Stimulated activated CD4-positive, alpha-beta T cell treated with anti-CD3 and anti-CD28 coated beads, TNF-alpha, amount 100 ng/mL, for 4 hours (primary cell): ENCODE data around the gene MUC13.

Source experiments
- DNase-seq, 3 experiments: peaks; one replicate each; pipeline ENCODE4 v3.0.0-alpha.2; 2020; ENCODE audit warnings: low read depth in 3 of 3

Gene MUC13

DNA sequence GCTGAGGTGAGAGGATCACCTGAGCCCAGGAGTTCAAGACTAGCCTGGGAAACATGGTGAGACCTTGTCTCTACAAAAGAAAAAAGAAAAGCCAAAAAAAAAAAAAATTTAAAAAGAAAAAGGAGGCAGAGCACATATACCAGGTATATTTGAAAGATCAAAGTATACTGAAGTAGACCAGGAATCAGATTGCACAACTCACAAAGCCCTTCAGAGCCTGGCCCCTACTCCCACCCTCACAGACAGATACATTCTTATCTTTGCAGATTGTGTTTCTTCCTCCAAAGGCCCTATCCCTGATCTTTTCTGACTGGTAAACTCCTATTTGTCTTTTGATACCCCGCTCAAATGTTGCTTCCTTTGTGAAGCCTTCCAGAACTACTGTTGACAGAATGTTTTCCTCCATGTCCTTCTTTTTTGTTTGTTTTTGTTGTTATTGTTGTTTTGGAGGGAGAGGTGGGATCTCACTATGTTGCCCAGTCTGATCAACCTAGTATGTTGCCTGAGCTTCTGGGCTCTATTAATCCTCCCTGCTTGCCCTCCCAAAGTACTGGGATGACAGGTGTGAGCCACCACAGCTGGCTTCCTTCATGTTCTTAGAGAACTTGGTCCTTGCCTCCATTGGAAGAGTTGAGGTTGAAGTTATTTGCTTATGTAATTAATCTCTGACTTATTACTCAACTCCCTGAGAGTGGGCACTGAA is 37.6 kb downstream of the MUC13 start:
- no peak for DNase-seq

DNA sequence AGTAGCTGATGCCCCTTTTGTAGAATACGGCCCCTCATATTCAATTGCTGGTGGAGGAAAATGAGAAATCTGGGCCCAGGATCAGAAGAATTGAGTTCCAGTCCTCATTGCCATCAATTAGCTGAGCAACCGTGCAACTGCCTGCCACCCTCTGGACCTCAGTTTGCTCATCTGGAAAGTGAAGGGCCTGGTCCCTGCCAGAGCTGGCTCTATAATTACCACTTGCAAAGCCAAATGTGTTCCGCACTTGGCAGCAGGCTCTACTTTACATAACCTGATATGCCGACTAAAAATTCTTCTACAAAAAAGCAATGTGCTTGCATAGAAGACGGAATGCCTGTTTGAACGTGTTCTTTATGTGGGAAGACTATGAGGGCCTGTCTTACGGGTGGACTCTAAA is 38.8 kb downstream of the MUC13 start:
- no peak for DNase-seq

DNA sequence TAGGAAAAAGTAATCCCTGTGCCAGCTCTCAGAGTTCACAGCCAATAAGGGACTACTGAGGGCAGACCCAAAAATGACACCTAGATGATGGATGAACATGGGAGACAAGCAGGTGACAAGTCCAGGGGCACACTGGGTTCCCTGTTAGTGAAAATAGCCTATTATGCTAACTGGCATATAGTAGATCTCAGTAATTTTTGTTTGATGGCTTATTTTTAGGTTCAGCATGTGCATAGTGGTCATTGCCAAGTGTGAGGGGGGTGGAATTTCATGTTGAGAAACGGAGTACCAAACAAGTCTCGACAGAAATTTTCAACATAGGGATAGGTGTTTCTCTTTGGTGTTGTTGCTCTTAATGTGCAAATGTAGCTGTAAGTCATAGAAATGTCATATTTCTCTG is 41.0 kb downstream of the MUC13 start:
- no peak for DNase-seq

DNA sequence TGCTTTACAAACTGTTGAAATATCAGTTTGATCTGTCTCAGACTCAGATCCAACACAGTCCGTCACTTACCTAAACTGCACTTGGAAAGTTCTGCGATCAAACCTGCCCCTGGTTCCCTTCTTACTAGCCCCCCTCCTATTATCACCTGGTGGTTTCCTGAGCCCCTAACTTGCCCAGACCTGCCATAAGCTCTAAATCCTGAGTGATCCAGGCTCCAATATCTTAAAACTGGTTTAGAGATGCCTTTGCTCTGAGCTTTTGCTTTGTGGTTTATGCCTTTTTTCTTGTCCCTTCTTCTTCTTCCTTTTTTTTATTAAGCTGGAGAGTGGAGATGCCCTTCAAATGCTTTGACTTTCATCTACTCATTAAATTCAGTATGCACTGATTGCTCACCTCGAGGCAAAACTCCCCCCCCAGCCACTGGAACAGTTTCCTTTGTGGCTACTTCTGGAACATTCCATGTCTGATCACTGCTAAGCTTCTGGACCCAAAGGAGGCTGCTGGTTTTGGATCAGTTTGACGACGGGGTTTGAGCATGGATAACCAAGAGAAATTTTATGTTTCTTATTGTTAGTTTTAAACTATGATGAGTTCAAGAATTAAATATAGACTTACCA is 43.9 kb downstream of the MUC13 start:
- no peak for DNase-seq

DNA sequence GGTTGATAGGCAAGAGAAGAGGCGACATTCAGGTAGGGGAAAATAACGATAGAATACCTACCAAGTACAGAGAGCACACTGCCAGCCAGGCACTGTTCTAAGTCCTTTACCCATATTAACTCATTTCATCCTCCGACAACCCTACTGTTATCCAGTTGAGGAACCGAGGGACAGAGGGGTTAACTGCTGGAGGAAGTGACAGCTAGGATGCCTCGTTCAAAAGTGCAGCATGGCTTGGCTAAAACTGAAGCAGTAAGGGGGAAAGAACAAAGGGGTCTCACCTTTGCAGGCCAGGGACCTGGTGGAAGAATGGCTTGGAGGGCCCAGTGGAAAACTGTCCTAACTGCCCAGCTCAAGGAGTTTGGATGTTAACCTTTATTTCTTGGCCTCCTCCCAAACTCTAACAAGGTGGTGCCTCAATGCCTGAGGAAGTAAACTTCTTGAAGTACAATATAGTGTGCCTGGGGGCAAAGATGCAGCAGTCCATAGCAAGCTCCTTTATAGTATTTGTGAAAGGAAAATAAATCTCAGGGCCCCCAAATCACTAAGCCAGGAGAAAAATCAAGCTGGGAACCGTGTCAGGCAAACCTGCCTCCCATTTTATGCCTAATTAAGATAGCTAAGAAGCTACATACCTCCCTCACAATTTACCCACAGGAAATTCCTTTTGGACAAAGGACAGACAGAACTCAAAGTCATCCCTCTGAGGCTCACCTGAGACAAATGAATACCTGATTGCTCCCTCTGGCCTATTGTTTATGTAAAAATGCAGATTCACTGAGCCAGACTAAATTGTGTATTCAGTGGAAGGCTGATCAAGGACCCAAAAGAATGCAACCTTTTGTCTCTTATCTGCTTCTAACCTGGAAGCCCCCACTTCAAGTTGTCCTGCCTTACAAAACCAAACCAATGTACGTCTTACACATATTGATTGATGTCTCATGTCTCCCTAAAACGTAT is 45.8 kb downstream of the MUC13 start:
- DNase-seq: no peak

DNA sequence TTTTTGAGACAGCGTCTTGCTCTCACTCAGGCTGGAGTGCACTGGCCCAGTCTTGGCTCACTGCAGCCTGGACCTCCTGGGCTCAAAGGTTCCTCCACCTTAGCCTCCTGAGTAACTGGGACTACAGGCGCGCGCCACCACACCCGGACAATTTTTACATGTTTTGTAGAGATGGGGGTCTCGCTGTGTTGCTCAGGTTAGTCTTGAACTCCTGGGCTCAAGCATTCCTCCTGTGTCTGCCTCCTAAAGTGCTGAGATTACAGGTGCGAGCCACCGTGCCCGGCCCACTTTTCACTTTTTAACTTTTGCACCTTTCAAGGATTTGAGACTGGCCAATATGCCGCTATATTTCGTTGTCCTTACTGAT is 46.6 kb downstream of the MUC13 start:
- DNase-seq: no peak

DNA sequence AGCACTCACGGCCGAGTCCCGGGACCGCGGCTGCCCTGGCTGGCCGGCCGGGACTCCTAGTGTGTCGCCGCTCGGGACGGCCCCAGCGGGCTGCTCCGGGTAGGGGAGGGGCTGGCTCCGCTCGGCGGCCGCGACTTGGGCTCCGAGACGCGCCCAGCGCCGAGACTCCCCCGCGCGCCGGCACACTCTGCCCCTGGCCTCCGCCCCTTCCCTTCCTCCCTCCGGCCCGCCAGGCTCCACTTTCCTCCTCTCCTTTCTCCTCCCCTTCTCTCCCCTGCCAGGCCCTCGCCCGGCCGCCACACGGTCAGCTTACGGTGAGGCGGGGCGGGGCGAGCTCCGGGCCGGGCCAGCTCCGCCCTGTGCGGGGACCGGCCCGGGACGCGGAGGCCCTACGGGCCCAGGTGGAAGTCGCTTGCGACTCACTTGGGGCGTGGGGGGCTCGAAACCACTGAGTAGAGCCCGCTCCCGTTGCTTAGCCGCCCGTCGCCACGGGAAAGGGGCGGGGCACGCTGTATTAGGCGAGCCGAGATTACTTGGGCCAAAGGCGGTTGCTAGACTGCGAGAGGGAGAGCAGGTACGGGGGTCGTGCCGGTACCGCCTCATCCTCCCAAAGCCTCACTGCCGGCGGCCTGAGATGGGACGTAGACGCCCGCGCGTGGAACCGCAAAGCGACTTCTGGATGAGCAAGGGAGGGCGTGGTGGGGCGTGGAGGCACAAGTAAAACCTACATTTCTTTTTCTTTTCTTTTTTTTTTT is 47.2 kb downstream of the MUC13 start, which contains the start of gene ITGB5:
Gene ITGB5, minus strand, starts transcription at position 189 of the 755 bp plus-strand sequence. CDS start 365 bp downstream, outside the sequence.
- DNase-seq: no peak

DNA sequence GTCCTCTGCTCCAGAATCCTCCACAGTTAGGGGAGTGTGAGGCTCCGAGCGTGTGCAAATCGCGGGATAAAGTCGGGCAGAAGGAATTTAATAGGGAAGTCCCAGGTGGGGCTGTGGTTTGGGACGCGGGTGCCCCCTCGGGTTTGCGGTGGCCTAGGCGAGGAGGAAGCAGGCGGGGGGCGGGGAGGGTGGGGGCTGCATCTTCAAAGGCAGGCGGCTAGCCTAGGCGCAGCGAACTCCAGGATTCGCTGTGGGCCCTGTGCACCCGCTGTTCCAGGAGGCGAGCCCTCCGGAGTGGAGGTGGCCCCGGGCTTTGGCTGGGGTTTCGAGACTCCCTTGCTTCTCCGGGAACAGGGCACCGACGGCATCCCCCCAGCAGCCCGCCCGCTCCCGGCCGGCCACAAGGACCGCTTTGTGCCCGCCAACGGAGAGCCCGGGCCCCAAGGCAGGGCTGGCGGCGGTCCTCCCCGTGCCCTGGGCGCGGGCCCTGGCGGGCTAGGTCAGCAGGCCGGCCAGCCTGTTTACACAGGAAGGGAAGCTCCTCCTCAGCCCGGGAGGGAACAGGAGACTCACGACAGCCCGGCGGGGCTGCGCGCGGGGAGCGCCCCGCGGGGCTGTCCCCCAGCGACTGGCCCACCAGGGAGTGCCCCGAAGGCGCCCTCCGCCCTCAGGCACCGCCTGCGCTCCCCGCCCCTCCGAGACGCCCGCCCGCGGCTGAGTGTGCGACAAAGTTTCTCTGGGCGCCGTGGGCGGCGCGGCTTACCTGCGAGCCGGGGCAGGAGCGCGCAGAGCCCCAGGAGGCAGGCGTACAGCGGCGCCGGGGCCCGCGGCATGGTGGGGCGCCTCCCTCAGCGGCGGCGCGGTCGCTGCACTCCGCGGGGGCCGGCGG is 48.1 kb downstream of the MUC13 start:
- peak in 2 of 3 experiments; percentile 20 to 38 for DNase-seq

DNA sequence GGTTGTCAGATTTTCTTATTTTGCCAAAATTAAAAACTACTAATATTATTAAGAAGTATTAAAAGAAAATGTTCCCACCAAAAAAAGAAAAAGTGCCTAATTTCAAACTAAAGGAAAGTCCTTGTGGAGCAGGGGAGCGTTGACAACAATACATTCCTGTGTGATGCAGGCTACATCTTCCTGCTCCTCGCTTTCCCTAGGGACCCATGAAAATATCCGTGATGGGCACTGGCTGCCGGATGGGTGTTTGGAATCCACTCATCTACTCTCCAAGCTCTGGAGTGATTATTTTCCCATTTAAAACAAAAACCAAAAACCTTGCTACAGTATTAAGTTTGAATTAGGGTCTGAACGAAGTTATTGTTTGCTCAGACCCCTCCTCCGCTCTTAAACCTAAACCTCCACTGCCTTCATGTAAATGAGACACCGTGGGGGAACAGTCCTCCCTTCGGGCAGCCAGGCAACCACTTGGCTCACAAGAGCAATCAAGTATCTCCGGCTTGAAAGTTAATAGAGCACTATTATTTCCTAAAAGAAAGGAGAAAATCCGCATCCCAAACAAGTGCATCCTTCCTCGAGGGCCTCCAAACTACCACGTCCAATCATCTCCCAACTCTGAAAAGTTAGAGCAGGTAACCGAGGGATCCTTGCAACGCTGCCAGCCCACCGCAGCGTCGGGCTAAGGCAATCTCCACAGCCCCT is 48.9 kb downstream of the MUC13 start:
- no peak for DNase-seq

DNA sequence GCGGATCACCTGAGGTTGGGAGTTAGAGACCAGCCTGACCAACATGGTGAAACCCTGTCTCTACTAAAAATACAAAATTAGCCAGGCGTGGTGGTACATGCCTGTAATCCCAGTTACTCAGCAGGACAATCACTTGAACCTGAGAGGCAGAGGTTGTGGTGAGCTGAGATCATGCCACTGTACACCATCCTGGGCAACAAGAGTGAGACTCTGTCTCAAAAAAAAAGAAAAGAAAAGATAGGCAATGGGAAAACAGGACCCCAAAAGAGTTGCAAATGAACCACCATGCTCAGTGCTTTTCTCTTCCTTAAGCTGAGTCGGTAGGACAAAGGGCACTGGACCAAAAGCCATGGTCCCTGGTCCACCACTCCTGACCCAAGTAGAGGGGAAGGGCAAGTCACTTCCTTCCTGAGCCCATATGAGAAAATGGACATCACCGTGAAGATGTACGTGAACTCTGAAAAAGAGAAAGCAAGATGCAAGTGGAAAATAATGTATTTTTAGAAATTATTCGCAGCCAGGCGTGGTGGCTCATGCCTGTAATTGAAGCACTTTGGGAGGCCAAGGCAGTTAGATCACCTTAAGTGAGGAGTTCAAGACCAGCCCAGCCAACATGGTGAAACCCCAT is 50.0 kb downstream of the MUC13 start:
- DNase-seq: no peak

DNA sequence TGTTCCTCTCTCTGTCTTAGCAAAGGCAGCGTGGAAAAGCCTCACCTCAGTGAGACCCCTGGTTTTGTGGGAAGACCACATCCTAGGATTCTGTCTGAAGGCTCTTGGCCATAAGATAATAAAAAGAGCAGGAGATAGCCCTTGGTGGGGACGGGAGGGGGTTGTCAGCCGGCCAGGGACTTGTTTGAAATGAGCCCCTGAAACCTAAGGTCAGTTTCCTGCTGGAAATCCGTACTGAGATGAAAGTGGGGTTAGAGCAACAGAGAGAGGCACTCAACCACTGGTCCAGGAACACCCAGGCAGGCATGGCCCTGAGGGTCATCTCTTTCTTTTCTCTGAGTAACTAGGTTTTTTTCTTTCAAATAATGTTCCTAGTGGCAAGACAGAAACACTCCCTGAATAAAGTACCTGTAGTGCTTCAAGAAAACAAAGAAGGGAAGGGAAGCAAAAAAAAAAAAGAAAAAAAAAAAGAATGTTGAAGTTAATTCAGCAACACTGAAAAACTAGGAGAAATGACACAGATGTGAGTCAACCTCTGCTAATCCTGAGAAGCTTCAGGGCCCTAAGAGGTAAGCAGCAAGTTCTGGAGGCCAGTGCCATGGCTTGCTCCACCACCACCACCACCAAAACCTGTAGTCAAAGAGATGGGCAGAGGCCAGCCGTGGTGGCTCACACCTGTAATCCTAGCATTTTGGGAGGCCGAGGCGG is 50.6 kb downstream of the MUC13 start:
- DNase-seq: no peak

DNA sequence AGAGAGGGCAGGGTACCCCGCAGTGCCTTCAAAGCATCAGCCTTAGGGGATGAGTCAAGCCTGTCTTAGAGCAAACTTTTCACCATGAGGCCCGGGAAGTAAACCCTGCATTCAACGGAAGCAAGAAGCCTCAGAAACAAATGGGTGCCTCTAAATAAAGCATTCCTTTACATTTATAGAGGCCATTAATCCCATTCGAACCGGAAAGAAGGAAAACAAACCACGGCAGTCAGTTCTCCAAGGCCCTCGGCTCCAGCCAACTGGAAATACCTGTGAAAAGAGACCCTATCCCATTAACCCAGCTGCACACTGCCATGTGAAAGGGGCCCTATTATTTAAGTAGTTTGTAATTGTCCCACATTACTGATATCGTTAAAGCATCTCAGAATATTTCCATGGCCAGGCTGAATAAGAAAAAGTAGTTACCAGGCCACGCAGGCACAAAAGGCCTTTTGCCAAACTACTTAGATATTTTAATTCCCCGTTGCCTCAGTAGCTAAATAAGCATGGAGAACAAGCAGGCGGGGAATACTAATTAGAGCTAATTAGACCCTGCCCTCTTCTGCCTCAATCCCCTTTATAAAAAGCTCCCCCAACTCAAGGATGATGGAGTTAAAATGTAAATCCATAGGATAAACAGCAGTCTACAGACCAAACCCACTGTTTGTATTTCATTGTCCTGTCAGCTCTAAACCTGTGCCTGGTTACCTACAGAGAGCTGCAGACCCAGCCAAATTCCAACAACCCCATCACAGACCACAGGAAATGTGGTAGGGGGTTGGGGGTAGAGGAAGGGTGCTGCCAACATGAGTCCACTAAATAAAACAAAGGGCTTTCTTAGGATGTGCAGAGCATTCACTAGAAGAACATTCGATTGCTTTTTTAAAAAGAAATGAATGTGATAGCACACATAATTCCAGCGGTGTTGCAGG is 51.5 kb downstream of the MUC13 start:
- DNase-seq: no peak

DNA sequence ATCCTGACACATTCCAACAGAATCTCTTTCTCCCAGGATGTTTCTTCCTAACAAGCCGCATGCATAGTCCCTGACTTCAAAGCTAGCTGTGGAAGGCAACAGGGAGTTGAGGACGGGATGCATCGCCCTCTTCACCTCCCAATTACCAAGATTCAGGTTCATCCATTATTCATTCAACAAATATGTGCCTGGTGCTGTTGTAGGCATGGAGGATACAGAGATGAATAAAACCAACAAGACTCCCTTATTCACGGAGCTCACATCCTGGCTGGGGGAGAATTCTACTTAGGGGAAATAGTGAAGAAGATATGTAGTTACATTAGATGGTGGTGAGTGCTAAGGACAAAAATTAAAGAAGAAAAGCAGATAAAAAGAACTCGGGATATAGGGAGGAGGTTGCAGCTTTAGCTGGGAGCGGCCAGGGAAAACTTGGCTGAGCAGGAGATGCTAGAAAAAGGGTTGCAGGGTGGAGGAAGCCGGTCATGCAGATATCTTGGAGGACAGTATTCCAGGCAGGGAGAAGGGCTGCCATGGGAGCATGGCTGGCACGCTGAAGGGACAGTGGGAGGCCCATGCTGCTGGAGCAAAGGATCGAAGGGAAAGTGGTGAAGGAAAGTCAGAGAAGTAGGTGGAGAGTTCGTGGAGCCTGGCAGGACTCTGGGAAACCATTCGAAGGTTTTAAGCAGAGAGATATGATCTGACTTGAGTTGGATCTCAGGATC is 52.4 kb downstream of the MUC13 start:
- no peak for DNase-seq

DNA sequence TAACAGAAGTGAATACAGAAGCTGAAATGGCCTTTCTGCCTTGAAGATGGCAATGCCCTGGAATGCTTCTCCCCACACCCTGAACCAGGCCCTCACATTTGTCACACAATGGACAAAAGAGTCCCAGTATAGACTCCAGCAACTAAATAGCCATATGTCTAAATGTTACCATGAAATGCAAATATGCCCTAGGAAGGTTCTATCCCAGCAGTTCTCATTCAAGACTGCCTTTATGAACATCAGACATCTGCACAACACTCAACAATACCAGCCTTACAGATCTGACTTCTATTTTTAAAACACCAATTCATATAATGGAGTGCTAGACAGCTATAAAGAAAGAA is 55.2 kb downstream of the MUC13 start:
- no peak for DNase-seq

DNA sequence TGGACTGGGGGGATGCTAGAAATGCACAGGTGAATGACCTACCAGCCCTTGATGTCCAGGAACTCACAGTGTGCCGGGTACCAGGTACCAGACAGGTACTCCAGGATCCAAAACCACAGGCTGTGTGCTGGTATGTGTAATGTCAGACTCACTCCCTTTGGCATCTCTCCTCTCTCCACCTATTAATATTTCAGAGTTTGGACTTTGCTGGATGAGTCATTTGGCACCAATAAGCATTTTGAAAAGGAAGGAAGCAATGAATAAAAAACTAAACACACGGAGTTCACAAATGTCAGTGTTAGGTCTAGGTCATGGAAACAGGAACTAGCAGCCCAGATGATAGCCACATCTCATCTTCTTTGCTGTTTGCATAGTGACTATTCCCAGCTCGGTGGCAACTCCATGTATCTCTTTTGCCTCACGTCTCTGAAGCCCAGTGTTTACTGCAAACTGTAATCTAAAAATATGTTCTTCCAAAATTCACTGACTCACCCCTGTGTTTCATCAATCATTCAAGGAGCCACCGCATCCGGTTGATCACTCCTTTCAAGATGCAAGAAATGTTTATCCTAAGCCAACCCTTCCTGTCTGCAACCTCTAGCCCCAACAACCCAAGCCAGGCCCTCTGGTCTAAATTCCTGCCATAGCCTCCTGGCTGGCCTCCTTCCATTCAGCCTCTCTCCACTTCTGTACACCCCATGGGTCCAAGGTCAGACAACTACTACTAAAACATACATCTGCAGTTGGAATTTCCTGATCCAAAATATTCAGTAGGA is 55.8 kb downstream of the MUC13 start:
- DNase-seq: no peak

DNA sequence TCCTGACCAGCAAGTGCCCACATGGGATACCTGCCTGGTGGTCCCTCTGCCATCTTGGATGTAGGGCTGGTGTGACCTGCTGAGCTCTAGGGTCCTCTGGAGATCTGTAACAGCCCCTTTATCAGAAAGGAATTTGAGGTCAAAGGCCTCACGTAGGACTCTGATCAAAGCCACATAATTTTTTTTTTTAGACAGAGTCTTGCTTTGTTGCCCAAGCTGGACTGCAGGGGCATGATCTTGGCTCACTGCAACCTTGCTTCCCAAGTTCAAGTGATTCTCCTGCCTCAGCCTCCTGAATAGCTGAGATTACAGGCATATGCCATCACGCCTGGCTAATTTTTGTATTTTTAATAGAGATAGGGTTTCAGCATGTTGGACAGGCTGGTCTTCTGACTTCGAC is 56.9 kb downstream of the MUC13 start:
- DNase-seq: no peak
